NCI-H226 (cell line): ENCODE measurements around the gene SAMM50.

Experiments
- DNase-seq: peaks from one replicate; pipeline ENCODE4 v3.0.0-alpha.2; 2015

Gene SAMM50

DNA sequence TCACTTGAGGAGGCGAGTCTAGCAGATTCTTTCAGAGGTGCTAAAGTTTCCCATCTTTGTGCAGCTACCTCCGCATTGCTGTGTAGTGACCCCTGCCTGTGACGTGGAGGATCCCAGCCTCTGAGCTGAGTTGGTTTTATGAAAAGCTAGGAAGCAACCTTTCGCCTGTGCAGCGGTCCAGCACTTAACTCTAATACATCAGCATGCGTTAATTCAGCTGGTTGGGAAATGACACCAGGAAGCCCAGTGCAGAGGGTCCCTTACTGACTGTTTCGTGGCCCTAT is 8.9 kb upstream of the SAMM50 start:
- no peak for DNase-seq

DNA sequence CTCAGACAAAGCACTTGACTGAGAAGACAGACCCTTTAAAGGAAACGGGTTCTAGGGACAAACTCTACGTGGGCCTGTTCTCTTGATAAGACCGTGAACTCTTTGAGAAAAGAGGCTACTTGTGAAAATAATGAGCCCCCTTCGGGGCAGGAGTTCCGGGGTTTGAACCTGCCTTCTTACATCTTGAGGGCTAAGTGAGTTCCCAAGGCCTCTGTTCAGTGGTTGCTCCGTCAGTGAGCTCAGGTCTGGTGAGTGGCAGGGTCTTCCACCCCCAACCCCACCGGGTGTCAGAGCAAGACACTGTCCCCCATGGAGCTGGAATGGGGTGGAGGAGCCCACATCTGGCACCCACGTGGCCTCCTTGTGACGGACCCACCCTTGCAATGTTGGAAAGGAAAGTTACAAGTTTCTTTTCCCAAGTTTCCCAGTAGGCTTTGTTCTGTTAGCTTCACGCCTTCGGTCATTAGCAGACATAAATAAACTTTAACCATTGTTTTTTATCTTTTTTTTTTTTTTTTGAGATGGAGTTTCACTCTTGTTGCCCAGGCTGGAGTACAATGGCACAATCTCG is 6.3 kb upstream of the SAMM50 start:
- DNase-seq = no peak

DNA sequence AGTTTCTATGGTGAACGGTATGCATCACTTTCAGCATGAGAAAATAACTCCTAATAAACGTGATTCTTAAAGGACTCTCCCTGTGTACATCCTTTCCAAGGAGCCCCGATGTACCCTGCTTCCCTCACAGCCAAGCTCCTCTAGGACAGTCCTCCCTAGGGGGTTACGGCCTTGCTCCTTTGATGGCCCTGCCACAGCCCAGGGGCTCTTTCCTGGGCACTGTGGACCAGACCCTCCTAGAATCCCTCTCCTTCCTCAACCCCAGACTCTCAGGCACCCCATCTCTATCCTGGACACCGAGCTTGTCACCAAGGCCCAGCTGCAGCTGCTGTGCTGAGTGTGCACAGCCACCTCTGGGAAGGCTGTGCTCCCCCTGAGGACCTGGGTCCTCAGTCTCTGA is 3.9 kb upstream of the SAMM50 start:
- no peak for DNase-seq

DNA sequence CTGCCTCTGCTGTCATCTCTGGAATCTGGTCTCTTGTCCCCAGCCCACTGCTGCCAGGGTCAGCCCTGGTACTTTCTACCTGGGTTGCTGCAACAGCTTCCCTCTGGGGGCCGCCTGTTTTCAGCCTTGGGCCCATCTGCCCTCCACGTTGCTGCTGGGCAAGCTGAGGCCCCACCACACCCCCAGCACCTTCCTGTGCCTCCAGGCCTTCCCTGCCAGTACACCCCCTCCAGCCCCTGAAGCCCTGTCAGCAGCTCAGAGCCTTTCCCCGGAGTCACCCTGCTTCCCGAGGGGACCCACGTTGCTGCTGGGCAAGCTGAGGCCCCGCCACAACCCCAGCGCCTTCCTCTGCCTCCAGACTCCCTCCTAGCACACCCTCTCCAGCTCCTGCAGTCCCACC is 3.3 kb upstream of the SAMM50 start:
- no peak for DNase-seq

DNA sequence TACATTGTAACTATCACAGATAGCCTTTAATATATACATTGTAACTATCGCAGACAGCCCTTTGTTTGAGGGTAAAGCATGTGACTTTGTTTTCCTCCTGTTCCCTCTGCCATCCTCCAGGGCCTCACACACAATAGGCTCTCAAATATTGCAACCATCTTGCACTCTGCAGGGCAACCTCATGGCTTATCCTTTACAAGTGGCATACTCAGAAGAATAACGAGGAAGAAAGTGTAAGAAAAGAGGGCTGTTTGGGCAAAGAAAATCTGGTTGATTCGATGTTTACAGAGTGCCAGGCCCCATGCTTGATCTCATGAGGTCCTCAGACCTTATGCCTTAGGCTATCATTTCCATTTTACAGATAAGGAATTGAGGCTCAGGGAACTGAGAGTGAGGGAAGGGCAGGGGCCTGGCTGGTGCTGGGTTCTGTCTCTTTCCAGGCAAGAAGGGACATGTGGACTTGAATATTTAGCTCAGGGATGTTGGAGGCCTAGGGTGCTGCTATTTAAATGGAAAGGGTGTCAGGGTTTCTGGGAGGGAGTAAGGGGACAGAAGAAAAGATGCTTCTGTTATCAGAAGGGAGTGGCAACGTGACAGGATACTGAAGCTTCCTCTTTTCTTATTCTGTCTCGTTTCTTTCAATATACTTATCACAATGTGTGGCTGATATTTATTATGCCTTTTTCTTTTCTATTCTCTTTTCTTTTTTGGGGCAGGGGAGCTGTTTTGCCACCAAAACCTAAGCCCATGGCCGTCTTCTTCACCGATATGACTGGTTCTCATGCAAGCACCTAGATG is 1.1 kb upstream of the SAMM50 start:
- no peak for DNase-seq

DNA sequence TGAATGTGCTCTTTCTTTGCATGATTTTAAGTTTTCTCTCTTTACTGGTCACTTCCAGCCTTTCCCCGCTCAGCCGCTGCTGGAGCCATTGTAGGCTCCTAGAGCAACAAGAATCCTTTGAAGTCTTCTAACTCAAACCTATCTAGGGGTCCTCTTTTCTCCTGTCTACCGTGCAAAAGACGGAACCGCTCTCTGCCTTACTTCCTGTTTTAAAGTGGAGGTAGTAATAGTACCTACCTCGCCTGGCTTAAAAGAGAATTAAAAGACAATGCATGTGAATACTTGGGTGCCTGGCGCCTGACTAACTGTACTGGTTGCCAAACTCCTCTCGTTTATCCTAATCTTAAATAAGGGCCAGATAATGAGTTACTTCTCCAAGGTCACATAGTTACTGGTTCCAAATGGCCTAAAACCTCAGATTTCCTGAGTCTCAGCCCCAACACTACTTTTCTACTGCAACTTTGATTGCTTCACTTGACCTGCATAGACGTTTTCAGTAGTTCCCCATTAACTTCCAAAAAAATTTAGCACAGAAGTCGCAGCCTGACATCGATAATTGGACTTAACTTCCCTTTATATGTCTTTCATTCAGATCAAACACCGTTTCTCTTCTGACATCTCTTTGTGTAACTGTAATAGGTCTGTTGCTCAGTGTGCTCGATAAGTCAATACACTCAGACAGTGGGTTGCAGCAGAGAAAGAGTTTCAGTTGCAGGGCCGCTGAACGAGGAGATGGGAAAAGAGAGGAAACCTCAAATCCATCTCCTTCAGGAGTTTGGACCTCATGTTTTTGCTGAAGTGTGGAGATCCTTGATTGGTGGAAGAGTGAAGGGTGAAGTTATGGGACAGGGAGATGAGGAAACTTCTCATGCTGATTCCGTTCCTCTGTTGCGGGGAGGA is 891 bp downstream of the SAMM50 start:
- DNase-seq = no peak

DNA sequence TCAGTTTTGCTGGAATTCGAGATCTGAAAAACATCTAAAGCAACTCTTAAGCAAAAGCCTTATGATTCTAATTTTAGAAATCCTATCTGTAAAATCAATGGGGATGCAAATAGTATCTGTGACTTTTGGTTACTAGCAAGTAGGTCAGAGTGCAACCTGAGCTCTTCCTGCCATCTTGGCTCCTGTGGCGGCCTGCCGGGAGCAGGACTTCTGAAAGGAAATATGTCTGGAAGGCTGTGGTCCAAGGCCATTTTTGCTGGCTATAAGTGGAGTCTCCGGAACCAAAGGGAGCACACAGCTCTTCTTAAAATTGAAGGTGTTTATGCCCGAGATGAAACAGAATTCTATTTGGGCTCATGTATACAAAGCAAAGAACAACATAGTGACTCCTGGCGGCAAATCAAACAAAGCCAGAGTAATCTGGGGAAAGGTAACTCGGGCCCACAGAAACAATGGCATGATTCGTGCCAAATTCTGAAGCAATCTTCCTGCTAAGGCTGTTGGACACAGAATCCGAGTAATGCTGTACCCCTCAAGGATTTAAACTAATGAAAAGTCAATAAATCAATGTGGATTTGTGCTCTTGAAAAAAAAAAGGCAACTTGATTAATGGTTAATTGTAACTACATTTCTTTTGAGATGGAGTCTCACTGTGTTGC is 1.7 kb downstream of the SAMM50 start:
- DNase-seq = no peak

DNA sequence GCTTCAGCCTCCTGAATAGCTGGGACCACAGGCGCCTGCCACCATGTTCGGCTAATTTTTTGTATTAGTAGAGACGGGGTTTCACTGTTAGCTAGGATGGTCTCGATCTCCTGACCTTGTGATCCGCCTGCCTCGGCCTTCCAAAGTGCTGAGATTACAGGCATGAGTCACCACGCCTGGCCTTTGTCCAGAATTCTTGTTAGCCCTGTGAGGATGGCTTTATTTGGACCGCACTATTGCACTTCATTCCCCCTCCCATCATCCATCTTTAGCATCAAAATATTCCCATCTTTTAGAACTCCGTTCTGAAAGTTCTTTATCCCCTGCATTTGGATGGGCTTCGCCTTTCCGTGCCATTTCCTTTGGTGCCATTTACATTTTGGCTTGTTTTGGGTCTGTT is 2.6 kb downstream of the SAMM50 start:
- DNase-seq = no peak

DNA sequence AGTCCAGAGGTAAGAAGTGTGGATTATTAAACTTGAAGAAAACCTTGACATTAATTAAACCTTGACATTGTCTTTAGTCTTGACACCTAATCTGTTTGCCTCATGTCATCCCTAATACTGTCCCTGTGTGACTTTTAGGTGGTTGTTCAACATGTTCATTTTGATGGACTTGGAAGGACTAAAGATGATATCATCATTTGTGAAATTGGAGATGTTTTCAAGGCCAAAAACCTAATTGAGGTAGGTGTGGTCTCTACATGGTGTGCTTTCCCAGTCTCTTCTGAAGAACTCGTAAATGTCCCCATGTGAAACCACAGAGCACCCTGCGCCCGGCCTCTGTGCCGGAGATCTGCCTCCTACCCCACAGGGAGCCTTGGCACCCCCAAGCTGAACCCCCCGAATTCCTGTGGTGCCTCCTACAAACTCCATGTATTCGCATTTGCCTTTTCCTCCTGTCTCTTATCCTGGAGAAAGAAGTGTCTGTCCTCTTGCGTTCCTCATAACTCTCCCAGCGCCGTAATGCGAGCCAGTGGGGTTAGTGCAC is 9.1 kb downstream of the SAMM50 start:
- DNase-seq = no peak

DNA sequence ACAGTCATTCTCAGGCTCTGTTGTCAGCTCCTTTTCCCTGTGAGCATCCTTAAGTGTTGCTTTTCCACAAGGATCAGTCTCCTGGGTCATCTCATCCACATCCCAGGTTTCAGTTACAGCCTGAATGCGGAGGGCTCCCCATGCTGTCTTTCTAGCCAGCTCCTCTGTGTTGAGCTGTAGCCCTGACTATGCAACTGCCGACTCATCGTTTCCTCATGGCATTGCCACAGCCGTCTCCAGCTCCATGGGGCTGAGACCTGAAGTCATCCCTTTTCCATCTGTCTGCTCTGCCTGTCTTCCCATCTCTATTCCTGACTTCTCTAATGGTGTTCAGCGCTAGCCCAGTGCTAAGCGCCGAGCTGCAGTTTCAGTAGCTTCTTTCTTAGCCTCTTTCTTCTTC is 11.8 kb downstream of the SAMM50 start:
- DNase-seq = no peak

DNA sequence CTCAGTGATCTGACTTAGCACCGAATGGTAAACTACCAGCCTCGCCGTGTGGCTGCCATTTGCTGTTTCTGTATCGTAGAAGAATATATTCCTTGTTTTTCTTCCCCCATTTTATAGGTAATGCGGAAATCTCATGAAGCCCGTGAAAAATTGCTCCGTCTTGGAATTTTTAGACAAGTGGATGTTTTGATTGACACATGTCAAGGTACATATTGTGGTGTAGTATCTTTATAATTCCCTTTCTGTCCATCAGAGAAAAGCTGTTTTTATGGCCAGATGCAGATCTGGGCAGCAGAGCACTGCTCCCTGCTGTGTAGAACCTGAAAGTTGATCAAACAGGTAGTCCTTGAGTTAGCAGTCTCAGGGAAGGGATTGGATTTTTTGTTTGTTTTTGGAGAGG is 13.4 kb downstream of the SAMM50 start:
- no peak for DNase-seq

DNA sequence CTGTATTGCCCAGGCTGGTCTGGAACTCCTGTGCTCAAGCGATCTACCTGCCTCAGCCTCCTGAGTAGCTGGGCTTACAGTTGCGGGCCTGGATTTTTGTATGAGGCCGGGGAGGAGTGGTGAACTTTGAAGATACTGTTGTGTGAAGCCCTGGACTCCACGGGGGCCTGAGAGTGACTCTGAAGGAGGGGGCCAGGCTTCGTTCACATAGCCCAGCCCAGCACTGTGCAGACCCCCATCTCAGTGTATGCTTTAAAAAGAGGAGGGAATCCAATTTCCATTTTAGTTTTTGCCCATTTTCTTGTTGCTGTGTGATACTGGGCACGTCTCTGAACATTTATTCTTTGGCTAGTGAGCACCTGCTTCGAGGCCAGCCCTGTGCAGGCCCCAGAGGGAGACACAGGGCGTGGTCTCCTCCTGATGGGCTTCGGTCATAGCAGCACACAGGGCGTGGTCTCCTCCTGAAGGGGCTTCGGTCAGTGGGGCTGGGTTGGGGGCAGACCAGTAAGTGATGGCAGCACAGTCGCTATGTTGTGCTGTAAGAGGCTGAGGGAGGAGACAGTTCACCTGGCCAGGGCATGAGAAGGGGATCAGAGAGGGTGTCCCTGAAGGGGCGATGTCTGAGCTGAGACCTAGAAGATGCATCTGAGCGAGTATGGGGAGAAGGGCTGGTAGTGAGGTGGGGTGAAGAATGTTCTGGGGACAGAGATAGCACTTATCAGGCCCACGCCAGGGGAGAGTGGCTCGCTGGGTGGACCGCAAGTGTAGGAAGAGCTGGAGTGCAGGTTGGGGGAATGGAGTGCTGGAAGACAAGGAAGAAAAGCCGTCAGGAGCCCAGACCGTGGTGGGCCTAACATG is 14.0 kb downstream of the SAMM50 start:
- no peak for DNase-seq

DNA sequence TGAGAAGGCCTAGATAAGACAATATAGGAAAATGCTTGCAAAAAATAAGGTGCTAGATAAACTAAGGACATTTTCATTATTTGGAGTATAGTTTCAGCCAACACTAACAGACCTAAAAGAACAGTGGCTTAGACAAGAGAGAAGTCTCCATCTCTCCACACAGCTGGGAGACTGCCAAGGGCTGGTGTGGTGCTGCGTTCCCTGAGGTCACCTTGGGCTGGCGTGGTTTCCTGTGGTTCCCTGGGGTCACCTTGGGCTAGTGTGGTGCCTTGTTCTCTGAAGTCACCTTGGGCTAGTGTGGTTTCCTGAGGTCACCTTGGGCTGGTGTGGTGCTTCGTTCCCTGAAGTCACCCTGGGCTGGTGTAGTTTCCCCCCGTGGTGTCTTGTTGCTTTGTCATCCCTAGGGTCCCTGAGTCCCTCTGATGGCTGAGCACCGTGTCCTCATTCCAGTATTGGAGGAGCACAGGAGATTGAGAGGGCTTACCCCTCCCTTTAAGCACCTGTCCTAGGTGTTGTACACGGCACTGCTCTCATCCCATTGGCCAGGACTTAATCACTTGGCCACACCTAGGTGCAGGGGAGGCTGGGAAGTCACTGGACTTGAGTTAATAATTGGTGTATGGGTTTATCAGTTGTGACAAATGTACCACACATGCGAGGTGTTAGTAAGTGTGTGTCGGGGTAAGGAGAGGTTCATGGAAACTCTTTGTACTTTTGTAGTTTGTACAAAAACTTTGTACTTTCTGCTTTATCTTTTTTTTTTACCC is 14.9 kb downstream of the SAMM50 start:
- no peak for DNase-seq

DNA sequence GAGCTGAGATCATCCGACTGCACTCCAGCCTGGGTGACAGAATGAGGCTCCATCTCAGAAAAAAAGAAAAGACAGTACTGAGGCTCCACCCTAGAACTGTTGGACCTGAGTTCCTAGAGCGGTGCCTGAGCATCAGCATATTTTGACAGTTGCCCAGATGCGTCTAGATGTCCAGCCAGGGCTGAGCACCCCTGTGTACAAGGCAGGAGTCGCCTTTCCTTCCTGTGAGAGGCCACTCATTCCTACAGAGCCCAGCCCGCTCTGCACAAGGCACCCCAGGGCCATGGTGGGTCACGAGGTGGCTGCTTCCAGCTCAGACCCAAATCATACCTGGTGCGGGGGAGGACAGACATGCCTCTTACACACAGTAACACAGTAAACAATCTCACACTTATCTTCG is 15.9 kb downstream of the SAMM50 start:
- DNase-seq = no peak

DNA sequence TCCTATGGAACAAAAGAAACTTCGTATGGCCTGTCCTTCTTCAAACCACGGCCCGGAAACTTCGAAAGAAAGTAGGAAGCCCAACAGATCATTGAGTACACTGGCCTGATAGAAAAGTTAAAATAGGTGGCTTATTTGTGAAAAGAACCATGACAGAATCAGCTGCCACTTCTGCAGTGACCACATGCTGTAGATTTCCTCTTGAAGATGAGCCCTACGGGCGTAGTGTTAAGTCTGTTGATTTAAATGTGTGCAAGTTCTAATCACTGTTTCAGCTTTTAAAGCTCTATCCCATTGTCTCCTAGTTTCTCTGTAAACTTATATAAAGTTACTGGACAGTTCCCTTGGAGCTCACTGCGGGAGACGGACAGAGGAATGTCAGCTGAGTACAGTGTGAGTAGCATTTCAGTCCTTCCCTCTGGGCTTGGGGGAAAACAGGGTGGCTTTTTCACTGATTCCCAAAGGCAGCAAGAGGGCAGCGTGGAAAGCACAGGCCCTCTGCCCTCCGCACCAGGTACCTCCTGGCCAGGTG is 17.8 kb downstream of the SAMM50 start:
- DNase-seq = no peak

DNA sequence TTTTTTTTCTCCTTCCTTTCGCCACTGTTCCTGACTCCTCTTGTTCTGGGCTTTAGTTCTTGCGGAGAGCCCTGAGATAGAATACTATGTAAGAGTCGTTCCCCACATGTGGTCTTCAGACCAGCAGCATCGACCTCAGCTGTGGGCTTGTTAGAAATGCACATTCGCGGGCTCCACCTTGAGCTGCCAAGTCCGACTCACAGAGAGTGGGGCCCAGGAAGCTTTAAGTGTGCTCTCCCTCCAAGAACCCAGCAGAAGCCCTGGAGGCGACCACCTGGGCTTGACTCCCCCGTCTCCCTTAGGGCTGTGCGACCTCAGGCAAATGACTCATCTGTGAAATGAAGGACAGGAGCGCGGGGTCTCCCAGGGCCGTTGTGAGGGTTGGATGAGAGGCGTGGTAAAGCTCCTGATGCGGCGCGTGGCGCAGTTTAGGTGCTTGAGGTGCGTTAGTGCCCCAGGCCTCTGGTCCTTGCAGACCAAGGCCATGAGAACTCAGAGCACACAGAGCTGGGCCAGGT is 18.8 kb downstream of the SAMM50 start:
- DNase-seq = no peak

DNA sequence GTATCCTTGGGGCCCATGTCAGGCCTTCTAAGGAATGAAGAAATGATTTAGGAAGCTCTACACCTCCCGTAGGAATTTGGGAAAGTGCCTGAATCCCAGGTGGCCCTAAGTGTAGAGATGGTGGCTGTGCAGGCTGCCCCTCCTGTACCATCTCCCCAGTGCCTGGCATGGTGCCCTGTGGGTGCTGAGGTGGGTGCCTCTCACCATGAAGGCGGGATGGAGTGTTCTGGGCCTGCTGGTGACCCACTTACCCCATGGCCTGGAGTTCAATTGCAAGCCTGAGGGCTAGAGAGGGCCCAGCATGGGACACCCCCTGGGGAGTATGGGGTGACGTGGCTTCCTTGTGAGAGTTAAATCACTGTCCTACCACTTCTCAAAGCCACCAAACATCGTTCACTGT is 19.8 kb downstream of the SAMM50 start:
- no peak for DNase-seq

DNA sequence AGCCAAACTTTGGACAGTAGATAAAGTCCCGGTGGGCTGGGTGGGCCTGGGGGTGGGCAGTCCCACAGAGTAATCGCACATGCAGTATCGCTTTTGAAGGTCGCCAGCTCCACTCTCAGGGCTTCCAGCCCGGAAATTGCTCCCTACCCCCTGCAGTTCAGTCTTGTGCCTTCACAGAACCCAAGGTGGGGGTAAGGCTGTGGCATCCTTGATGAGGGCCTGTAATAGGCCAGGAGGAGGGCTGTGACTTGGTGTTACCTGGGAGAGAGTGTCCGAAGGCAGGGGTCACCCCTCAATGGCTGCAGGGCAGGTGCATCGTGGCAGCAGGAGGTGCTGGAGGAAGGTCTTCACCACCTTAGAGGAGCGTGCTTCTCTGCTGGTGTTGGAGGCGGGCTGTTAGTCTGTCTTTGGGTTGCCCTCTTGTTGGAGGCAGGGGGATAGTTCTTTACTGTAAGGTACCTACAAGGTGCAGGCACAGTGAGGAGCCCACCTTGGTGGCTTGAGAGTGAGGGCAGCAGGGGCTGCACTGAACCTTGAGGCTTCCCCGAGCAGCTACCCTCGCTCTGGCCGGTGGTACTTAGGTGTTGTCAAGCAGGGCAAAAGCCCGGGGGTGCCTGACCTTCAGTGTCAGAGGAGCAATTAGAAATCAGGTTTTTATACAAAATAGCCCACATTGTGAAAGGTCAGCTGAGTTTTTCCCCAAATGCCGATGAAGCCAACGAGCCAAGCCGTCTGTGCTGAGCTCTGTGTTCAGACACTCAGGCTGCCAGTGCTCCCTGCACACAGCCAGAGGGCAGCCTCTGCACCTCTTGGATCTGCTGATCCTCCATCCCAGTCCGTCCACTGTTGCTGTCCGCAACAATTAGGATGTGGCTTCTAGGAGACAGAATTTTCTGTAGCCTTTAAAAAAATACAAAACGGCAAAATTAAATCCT is 21.9 kb downstream of the SAMM50 start:
- no peak for DNase-seq

DNA sequence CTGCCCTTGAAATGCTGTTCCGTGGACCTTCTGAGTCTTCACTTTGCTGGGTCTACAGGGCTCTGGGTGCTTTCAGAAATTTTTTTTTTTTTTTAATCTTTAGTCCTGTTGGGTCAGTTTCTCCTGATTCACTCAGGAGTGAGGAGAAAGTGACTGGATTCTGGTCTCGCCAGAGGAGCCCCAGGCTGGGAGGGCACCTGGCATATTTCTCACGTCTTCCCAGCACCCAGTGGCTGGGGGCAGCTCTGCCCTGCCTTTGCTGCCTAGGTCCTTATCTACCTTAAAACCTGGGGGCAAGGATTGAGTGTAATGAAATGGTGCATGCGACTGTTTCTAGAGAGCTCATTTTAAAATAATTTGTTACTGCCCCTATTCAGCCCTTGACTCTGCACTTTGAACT is 23.3 kb downstream of the SAMM50 start:
- DNase-seq = no peak

DNA sequence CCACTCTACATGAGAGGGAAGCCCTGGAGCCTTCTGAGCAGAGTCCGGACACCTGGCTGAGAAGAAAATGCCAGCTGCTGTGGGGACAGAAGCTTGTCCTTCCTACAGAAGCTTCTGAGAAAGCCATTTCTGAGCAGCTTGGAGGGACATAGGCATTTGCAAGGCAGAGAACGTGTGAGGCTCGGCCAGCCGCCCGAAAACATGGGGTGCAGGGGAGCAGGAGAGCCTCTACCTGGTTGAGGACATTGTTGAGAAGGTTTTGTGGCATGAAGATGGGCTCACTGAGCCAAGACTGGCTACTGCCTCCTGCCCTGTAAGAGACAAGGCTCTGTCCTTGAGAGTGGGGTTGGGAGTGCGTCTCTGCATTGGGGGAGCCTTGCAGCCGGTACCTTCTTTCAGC is 25.3 kb downstream of the SAMM50 start:
- DNase-seq = no peak
